HG03108 (cell line): Measurements from ENCODE around the gene ATXN7L1.
"Not testable (repeated sequence)": the region's sequence is repeated elsewhere in the genome, so short reads cannot be mapped to it uniquely, and the experiment has no call there.

Experiments
- ATAC-seq: cut with Tn5 transposase; IDR thresholded peaks from one replicate; pipeline ENCODE4 v1.9.1; 2021; ENCODE audit warnings: moderate library complexity; ENCODE audit not compliant: unreplicated experiment

Gene ATXN7L1

GRCh38 chr7:105622106-105622731, 254.2 kb downstream of the ATXN7L1 start:
- ATAC-seq: no peak

GRCh38 chr7:105621617-105622016, 254.8 kb downstream of the ATXN7L1 start:
- no peak for ATAC-seq

- no peak for ATAC-seq
Measured at GRCh38 chr7:105621176-105621575, 255.2 kb downstream of the ATXN7L1 start.

GRCh38 chr7:105619590-105619989, 256.8 kb downstream of the ATXN7L1 start:
- no peak for ATAC-seq

- ATAC-seq: no peak
Measured at GRCh38 chr7:105618016-105618296, 258.4 kb downstream of the ATXN7L1 start.

- ATAC-seq: no peak
Measured at GRCh38 chr7:105617280-105618015, 259.0 kb downstream of the ATXN7L1 start.

- no peak for ATAC-seq
Measured at GRCh38 chr7:105614341-105614840, 262.0 kb downstream of the ATXN7L1 start.

GRCh38 chr7:105613611-105614330, 262.6 kb downstream of the ATXN7L1 start:
- ATAC-seq: no peak

GRCh38 chr7:105612806-105613205, 263.6 kb downstream of the ATXN7L1 start:
- no peak for ATAC-seq

- no peak for ATAC-seq
Measured at GRCh38 chr7:105611856-105612775, 264.3 kb downstream of the ATXN7L1 start.

- no peak for ATAC-seq
Measured at GRCh38 chr7:105610165-105610930, 266.1 kb downstream of the ATXN7L1 start.

- no peak for ATAC-seq
Measured at GRCh38 chr7:105602325-105603305, 273.8 kb downstream of the ATXN7L1 start.

- ATAC-seq: no peak
Measured at GRCh38 chr7:105600720-105601550, 275.5 kb downstream of the ATXN7L1 start.

- no peak for ATAC-seq
Measured at GRCh38 chr7:105599551-105599950, 276.8 kb downstream of the ATXN7L1 start.

GRCh38 chr7:105599080-105599479, 277.3 kb downstream of the ATXN7L1 start:
- ATAC-seq: not testable (repeated sequence)

GRCh38 chr7:105596866-105597265, 279.5 kb downstream of the ATXN7L1 start:
- ATAC-seq: no peak

- ATAC-seq: no peak
Measured at GRCh38 chr7:105594034-105594433, 282.4 kb downstream of the ATXN7L1 start.

GRCh38 chr7:105591522-105591921, 284.9 kb downstream of the ATXN7L1 start:
- ATAC-seq: no peak
